IMR-90 (cell line): ENCODE data around the gene PPAN. TPM values are rescaled to one million over a fixed set of nuclear protein-coding genes. Genes with fewer than 3 reads are reported as not detected.

ENCODE experiments used
- ATAC-seq: fragments of 200-7000 bp; cut with Tn5 transposase; 2 replicates; pipeline ENCODE4 v1.9.1; 2020; ENCODE audit warnings: low read depth, mild to moderate bottlenecking, moderate library complexity
- BruUV-seq: library from RNA; stranded (reverse); fragments of 400-500 nt; replicated peaks from 2 replicates; lab custom pipeline; 2021; lab: Mats Ljungman, UMichigan
- CTCF ChIA-PET: fragments of 300-600 bp; formaldehyde crosslinking; extraction: SDS; loops from one replicate; lab custom pipeline; 2021; ENCODE audit warnings: antibody characterized with exemption; lab: Yijun Ruan, JAX
- POLR2A ChIA-PET: fragments of 300-600 bp; sonication (Branson Sonifier 250); formaldehyde crosslinking; loops from one replicate; lab custom pipeline; 2022; ENCODE audit warnings: antibody characterized with exemption; ENCODE audit not compliant: unreplicated experiment; lab: Charles Lee
- DNase-seq: peaks from one replicate; pipeline ENCODE4 v3.0.0; 2013
- H2AFZ ChIP-seq: replicated peaks from 2 replicates; pipeline ENCODE3; 2013; ENCODE audit warnings: low read length, mild to moderate bottlenecking; ENCODE audit not compliant: poor library complexity
- H2AK5ac ChIP-seq: 2 replicates; pipeline ENCODE4 v1.6.1; 2013; ENCODE audit warnings: low read depth, low read length, inconsistent platforms
- H2AK9ac ChIP-seq: replicated peaks from 2 replicates; pipeline ENCODE3; 2013; ENCODE audit warnings: mild to moderate bottlenecking, low read depth, low read length, moderate library complexity; ENCODE audit not compliant: poor library complexity
- H2BK120ac ChIP-seq: 2 replicates; pipeline ENCODE4 v1.6.1; 2013; ENCODE audit warnings: low read depth, low read length, inconsistent platforms
- H2BK15ac ChIP-seq: 3 replicates; pipeline ENCODE4 v1.6.1; 2013; ENCODE audit warnings: low read depth, low read length, inconsistent platforms
- H2BK20ac ChIP-seq: 2 replicates; pipeline ENCODE4 v1.6.1; 2013; ENCODE audit warnings: low read depth, mild to moderate bottlenecking, inconsistent platforms, low read length, moderate library complexity
- H2BK5ac ChIP-seq: 2 replicates; pipeline ENCODE4 v1.6.1; 2013; ENCODE audit warnings: mild to moderate bottlenecking, low read depth, low read length, inconsistent platforms; ENCODE audit not compliant: poor library complexity, severe bottlenecking
- H3K14ac ChIP-seq: replicated peaks from 2 replicates; pipeline ENCODE4 v1.6.1; 2013; ENCODE audit warnings: low read depth, low read length, inconsistent platforms
- H3K18ac ChIP-seq: 2 replicates; pipeline ENCODE4 v1.6.1; 2013; ENCODE audit warnings: low read depth, low read length, control low read depth
- H3K23ac ChIP-seq: 2 replicates; pipeline ENCODE4 v1.6.1; 2013; ENCODE audit warnings: low read depth, low read length, inconsistent platforms
- H3K27ac ChIP-seq: 2 replicates; pipeline ENCODE4 v1.5.1; 2013; ENCODE audit warnings: mild to moderate bottlenecking, control low read depth, low read length; ENCODE audit not compliant: insufficient read depth
- H3K27me3 ChIP-seq: 2 replicates; pipeline ENCODE4 v1.6.1; 2013; ENCODE audit warnings: low read length; ENCODE audit not compliant: control insufficient read depth, insufficient read depth
- H3K36me3 ChIP-seq: 2 replicates; pipeline ENCODE4 v1.6.1; 2013; ENCODE audit warnings: low read length, mixed read lengths; ENCODE audit not compliant: control insufficient read depth, insufficient read depth
- H3K4ac ChIP-seq: 2 replicates; pipeline ENCODE4 v1.6.1; 2013; ENCODE audit warnings: low read depth, low read length, inconsistent platforms
- H3K4me1 ChIP-seq: 2 replicates; pipeline ENCODE4 v1.6.1; 2013; ENCODE audit warnings: low read length, mixed read lengths; ENCODE audit not compliant: control insufficient read depth, insufficient read depth
- H3K4me2 ChIP-seq: 2 replicates; pipeline ENCODE4 v1.6.1; 2013; ENCODE audit warnings: low read depth, mild to moderate bottlenecking, control low read depth, low read length, moderate library complexity
- H3K4me3 ChIP-seq: 2 replicates; pipeline ENCODE4 v1.5.1; 2013; ENCODE audit warnings: low read depth, mild to moderate bottlenecking, control low read depth, low read length, moderate library complexity; ENCODE audit not compliant: insufficient read depth
- H3K56ac ChIP-seq: 2 replicates; pipeline ENCODE4 v1.6.1; 2013; ENCODE audit warnings: low read length, inconsistent platforms; ENCODE audit not compliant: insufficient read depth; ENCODE audit errors: extremely low read depth
- H3K79me1 ChIP-seq, 2 experiments: 2 replicates each; pipeline ENCODE4 v1.6.1; 2013; ENCODE audit warnings: low read length in 2 of 2, inconsistent platforms in 1 of 2, low read depth in 1 of 2
- H3K9ac ChIP-seq: 2 replicates; pipeline ENCODE4 v1.6.1; 2013; ENCODE audit warnings: low read depth, low read length, control low read depth
- H3K9me1 ChIP-seq: 2 replicates; pipeline ENCODE4 v1.6.1; 2013; ENCODE audit warnings: low read length, inconsistent platforms; ENCODE audit not compliant: insufficient read depth
- H3K9me3 ChIP-seq: 2 replicates; pipeline ENCODE4 v1.6.1; 2013; ENCODE audit warnings: low read length; ENCODE audit not compliant: control insufficient read depth, insufficient read depth
- H4K20me1 ChIP-seq: 2 replicates; pipeline ENCODE4 v1.6.1; 2013; ENCODE audit warnings: low read length, inconsistent platforms; ENCODE audit not compliant: insufficient read depth
- H4K5ac ChIP-seq: 2 replicates; pipeline ENCODE4 v1.6.1; 2013; ENCODE audit warnings: mild to moderate bottlenecking, low read depth, low read length, control low read depth
- H4K8ac ChIP-seq, 2 experiments: 2 replicates each; pipeline ENCODE4 v1.6.1; 2013; ENCODE audit warnings: low read depth in 2 of 2, low read length in 2 of 2, control low read depth in 1 of 2, inconsistent platforms in 1 of 2
- H4K91ac ChIP-seq: 2 replicates; pipeline ENCODE4 v1.6.1; 2013; ENCODE audit warnings: low read depth, low read length, inconsistent platforms; ENCODE audit not compliant: insufficient read depth
- RFX5 ChIP-seq: IDR thresholded peaks from 2 replicates; pipeline ENCODE4 v1.8.0; 2012; ENCODE audit warnings: low read depth, mild to moderate bottlenecking, low read length, moderate library complexity
- WGBS, 2 experiments: methylation state at CpG; one replicate each; pipeline versions ENCODE4 v1.1.5 to v1.1.7; 2013; ENCODE audit warnings: missing lambda C conversion rate in 2 of 2; ENCODE audit not compliant: insufficient read length in 1 of 2; ENCODE audit errors: extremely low coverage in 2 of 2; 5-methylcytosine and 5-hydroxymethylcytosine counted together
- dilution Hi-C: fragments of 300-500 bp; cut with HindIII; formaldehyde crosslinking; loops from one replicate; pipeline ENCODE4 v1.14.3; 2018; ENCODE audit warnings: low sequenced_read_pairs; ENCODE audit not compliant: unreplicated experiment
- in situ Hi-C: fragments of 300-500 bp; cut with MboI; formaldehyde crosslinking; loops from 3 replicates; pipeline ENCODE4 v1.14.3; 2019; ENCODE audit warnings: low sequenced_read_pairs, inconsistent platforms, mixed read lengths
- intact Hi-C: fragments of 100-400 bp; cut with micrococcal nuclease; formaldehyde crosslinking; loops from 2 replicates; pipeline ENCODE4 v1.10.0; 2022
- polyA plus RNA-seq, 3 experiments: library from polyadenylated mRNA; depleted of rRNA; stranded (reverse); fragments of >200 nt; gene quantifications; 2 replicates each; pipeline ENCODE4 v1.2.3, GENCODE V29; 2012; ENCODE audit warnings: low replicate concordance in 1 of 3
- total RNA-seq: library from RNA; depleted of rRNA; stranded (reverse); fragments of >200 nt; gene quantifications from 2 replicates; pipeline ENCODE4 v1.2.3, GENCODE V29; 2012

PPAN gene
- total and polyA plus RNA-seq, 2 of the 4 experiments (the other 2 are of a cell fraction) = 24.0 to 41.6 TPM

DNA sequence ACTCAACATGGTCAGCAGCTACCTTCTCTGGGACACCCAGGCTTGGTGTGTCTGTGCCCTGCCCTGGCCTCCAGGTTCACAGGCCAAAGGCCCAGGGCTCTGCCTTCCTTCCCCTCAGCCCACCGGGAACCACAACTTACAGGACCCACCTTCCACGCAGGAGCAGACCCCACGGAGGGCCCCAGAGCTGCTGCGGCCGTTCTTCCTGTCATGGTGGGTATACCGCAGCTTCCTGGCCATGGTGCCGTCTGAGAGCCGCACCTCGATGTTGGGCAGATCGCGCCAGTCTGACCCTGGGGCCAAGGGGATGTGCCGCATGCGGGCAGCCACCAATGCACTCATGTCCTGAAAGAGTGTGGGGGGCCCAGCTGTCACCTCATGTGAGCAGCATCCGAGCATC is 30.8 kb downstream of the PPAN start:
- H2AK9ac ChIP-seq = peak overlapping the region; percentile 52
- TF ChIP-seq RFX5 = no peak
- no peak overlapping the region for H4K5ac ChIP-seq
- no peak overlapping the region for H3K27ac ChIP-seq
- H3K14ac ChIP-seq = no peak overlapping the region
- no peak overlapping the region for H4K8ac ChIP-seq
- 89% methylated on average over 3 of the region's 14 CpGs; no CpG with 5 or more reads in 1 of the 2 experiments for WGBS, 2 experiments
- in situ Hi-C loops = no loop called here
- ChIA-PET POLR2A (no interaction called here), CTCF (no interaction called here)
- no peaks in the 10 kb centered on the region for H3K27me3 ChIP-seq
- ATAC-seq = no peak
- intact Hi-C loops = no loop called here
- H3K4me2 ChIP-seq = no peak overlapping the region
- no peak overlapping the region for H3K18ac ChIP-seq
- no peak overlapping the region for H2BK15ac ChIP-seq
- no peak overlapping the region for H2BK5ac ChIP-seq
- H3K36me3 ChIP-seq = peaks cover 77% of the 10 kb centered on the region
- H2AK5ac ChIP-seq = no peak overlapping the region
- H3K4me1 ChIP-seq = peaks cover 1% of the 10 kb centered on the region; the same call in 1 of the 2 replicates
- H3K4ac ChIP-seq = no peak overlapping the region
- H2BK120ac ChIP-seq = no peak overlapping the region
- no peak overlapping the region for H3K23ac ChIP-seq
- no peaks in the 10 kb centered on the region; the same call in 1 of the 2 replicates for H4K20me1 ChIP-seq
- no peak overlapping the region for H3K9ac ChIP-seq
- H3K4me3 ChIP-seq = no peak overlapping the region
- no peak overlapping the region for H3K56ac ChIP-seq
- no peak overlapping the region for H2BK20ac ChIP-seq
- dilution Hi-C loops = no loop called here
- no peaks in the 10 kb centered on the region for H3K9me3 ChIP-seq
- no peak for DNase-seq
- peaks cover 3% of the 10 kb centered on the region for H3K9me1 ChIP-seq
- no peak overlapping the region for H4K91ac ChIP-seq
- peaks cover 6% of the 10 kb centered on the region in 2 experiments; a peak in 3 of 4 replicates for H3K79me1 ChIP-seq
- H2AFZ ChIP-seq = no peak overlapping the region
- no TSS peak for BruUV-seq
